Neural crest cell (in vitro differentiated cells): ENCODE measurements around the gene ERAP2. TPM values are rescaled to one million over a fixed set of nuclear protein-coding genes. Genes with fewer than 3 reads are reported as not detected.

Experiments
- DNase-seq: peaks from one replicate; pipeline ENCODE4 v3.0.0; 2021; ENCODE audit warnings: low read depth, mixed read lengths, low spot score
- H3K27ac Mint-ChIP-seq: one replicate; pipeline ENCODE4 v1.8.0; 2021; ENCODE audit warnings: mild to moderate bottlenecking, mixed read lengths; ENCODE audit not compliant: unreplicated experiment
- H3K27me3 Mint-ChIP-seq: 2 replicates; pipeline ENCODE4 v1.8.0; 2021; ENCODE audit warnings: low read depth, mild to moderate bottlenecking, mixed read lengths
- H3K36me3 Mint-ChIP-seq: 2 replicates; pipeline ENCODE4 v1.8.0; 2021; ENCODE audit warnings: low read depth, mild to moderate bottlenecking, mixed read lengths
- H3K4me1 Mint-ChIP-seq: 2 replicates; pipeline ENCODE4 v1.8.0; 2021; ENCODE audit warnings: mixed read lengths
- H3K4me3 Mint-ChIP-seq: one replicate; pipeline ENCODE4 v1.8.0; 2021; ENCODE audit warnings: mild to moderate bottlenecking, mixed read lengths
- H3K9me3 Mint-ChIP-seq: 2 replicates; pipeline ENCODE4 v1.8.0; 2021; ENCODE audit warnings: mixed read lengths
- CTCF ChIP-seq: fragments of 200-600 bp; sonication (generic); conservative IDR thresholded peaks from 2 replicates; pipeline ENCODE4 v1.5.0; 2021; ENCODE audit warnings: antibody characterized with exemption, mild to moderate bottlenecking
- total RNA-seq: library from RNA; stranded (reverse); gene quantifications from 2 replicates; pipeline ENCODE4 v1.2.1, GENCODE V29; 2021

Gene ERAP2
- total RNA-seq, 1 donor from 2014 or later, result not detected

GRCh38 chr5:96933764-96934707 is 57.7 kb downstream of the ERAP2 start:
- Mint-ChIP-seq H3K9me3 (no peaks in the 10 kb centered on the region), H3K27me3 (no peaks in the 10 kb centered on the region), H3K4me1 (peaks cover 33% of the 10 kb centered on the region), H3K27ac (peak overlapping the region; percentile 94), H3K4me3 (peak overlapping the region; percentile 91), H3K36me3 (no peaks in the 10 kb centered on the region)
- peak; percentile 4 for DNase-seq
- no peak for TF ChIP-seq CTCF

- no peaks in the 10 kb centered on the region for H3K36me3 Mint-ChIP-seq
- peak overlapping the region; percentile 91 for H3K4me3 Mint-ChIP-seq
- DNase-seq, result peak; percentile 79
- no peaks in the 10 kb centered on the region for H3K27me3 Mint-ChIP-seq
- TF ChIP-seq CTCF, result no peak
- no peaks in the 10 kb centered on the region for H3K9me3 Mint-ChIP-seq
- H3K27ac Mint-ChIP-seq, result peak overlapping the region; percentile 94
- H3K4me1 Mint-ChIP-seq, result peaks cover 33% of the 10 kb centered on the region
Measured at GRCh38 chr5:96934708-96935558, 58.6 kb downstream of the ERAP2 start.

- H3K27ac Mint-ChIP-seq, result peak within 1 kb of the TSS; percentile 94
- H3K9me3 Mint-ChIP-seq, result no peaks in the 10 kb centered on the region
- peak; percentile 92 for DNase-seq
- no peaks in the 10 kb centered on the region for H3K36me3 Mint-ChIP-seq
- peak within 1 kb of the TSS; percentile 91 for H3K4me3 Mint-ChIP-seq
- peaks cover 28% of the 10 kb centered on the region for H3K4me1 Mint-ChIP-seq
- no peaks in the 10 kb centered on the region for H3K27me3 Mint-ChIP-seq
- no peak for TF ChIP-seq CTCF
Measured at GRCh38 chr5:96935559-96936430, 59.5 kb downstream of the ERAP2 start, which contains the start of gene LNPEP. LNPEP (plus strand) TSS chr5:96936080; CDS start chr5:96936156, 76 bp downstream.

- H3K27ac Mint-ChIP-seq, result no peak overlapping the region
- DNase-seq, result peak; percentile 3
- H3K9me3 Mint-ChIP-seq, result no peaks in the 10 kb centered on the region
- no peaks in the 10 kb centered on the region for H3K27me3 Mint-ChIP-seq
- no peak for TF ChIP-seq CTCF
- peak overlapping the region; percentile 91 for H3K4me3 Mint-ChIP-seq
- H3K36me3 Mint-ChIP-seq, result peaks cover 2% of the 10 kb centered on the region
- H3K4me1 Mint-ChIP-seq, result peaks cover 28% of the 10 kb centered on the region
Measured at GRCh38 chr5:96936431-96937320, 60.4 kb downstream of the ERAP2 start.
